ENCODE results near the gene FAF1.
"Not testable (repeated sequence)": the region's sequence is repeated elsewhere in the genome, so short reads cannot be mapped to it uniquely, and the experiment has no call there.

- TF ChIP-seq POLR2AphosphoS5 (IDR thresholded peaks at IDR 0.05); POLR2A (IDR thresholded peaks at IDR 0.05; ENCODE audit: low read depth); CTCF (IDR thresholded peaks at IDR 0.05): not testable (repeated sequence)
Measured at GRCh38 chr1:50999375-50999774, 39.3 kb upstream of the FAF1 start.

Data from esophagus muscularis mucosa (tissue), 3 donors.